ENCODE results near the gene EFNA2. TPM values are rescaled to one million over a fixed set of nuclear protein-coding genes. Genes with fewer than 3 reads are reported as not detected.

EFNA2 gene
- polyA plus RNA-seq, 1 experiment: not detected

DNA sequence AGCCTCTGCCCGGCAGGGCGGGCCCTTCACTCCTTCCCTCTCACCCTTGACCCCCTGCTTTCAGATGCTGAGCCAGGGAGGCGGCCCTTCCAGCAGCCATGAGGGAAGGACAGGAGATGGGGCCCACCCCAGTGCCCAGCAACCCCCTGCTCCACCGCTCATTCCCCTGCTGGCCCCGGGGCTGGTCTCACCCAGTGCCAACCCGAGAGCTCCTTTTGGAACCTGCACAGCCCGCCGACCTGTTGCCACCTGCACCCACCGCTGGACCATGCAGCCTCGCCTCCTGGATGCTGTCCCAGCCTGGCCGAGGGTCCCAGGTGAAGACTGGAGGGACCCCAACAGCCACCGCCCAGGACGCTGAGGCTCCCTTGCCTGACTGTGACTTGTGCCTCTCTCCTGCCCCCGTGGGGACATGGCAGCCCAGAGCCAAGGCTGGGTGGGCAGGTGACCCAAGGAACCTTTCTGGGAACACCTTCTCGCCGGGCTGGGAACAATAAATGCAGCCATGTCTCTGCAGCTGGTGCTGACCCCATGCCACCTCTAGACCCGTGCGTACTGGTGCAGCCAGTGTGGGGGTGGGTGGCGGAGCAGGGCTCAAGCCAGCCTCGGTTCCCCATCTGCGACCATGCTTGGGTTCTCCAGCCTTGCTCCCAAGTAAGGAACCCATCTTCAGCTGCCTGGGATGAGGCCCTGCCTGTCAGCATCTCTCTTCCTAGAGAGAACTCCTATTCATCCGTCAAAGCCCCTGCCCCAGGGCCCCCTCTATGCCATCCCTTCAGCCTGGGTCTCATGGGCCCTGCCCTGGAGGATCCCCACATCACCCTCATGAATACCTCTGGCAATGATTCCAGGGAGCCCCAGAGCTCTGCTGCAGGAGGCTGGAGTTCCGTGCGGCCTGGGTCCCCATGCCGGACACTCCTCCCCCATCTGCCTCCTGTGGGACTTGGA, 6.7 kb upstream of the EFNA2 start:
- POLR2A ChIA-PET: interaction anchor here (1.2 to 1.6 kb wide), 2 partner anchors 10 to 76 kb away, joined by 3 to 13 read pairs; partner anchors contain the start of gene CIRBP
- CTCF ChIA-PET: interaction anchor here (0.6 to 2.2 kb wide), 8 partner anchors 12 to 399 kb away, joined by 3 to 11 read pairs (median 3); no protein-coding TSS in a partner anchor
- Histone ChIP-seq H3K27me3 (ENCODE audit: control insufficient read depth, insufficient read depth, low read length) (peaks cover 13% of the 10 kb centered on the region), H3K9me3 (ENCODE audit: control insufficient read depth, insufficient read depth, low read length) (peaks cover 9% of the 10 kb centered on the region; the same call in 1 of the 2 replicates), H3K4me3 (ENCODE audit: low read depth, low read length) (no peak overlapping the region), H3K27ac (ENCODE audit: low read depth, low read length) (no peak overlapping the region)
- TF ChIP-seq, protein P1, sequence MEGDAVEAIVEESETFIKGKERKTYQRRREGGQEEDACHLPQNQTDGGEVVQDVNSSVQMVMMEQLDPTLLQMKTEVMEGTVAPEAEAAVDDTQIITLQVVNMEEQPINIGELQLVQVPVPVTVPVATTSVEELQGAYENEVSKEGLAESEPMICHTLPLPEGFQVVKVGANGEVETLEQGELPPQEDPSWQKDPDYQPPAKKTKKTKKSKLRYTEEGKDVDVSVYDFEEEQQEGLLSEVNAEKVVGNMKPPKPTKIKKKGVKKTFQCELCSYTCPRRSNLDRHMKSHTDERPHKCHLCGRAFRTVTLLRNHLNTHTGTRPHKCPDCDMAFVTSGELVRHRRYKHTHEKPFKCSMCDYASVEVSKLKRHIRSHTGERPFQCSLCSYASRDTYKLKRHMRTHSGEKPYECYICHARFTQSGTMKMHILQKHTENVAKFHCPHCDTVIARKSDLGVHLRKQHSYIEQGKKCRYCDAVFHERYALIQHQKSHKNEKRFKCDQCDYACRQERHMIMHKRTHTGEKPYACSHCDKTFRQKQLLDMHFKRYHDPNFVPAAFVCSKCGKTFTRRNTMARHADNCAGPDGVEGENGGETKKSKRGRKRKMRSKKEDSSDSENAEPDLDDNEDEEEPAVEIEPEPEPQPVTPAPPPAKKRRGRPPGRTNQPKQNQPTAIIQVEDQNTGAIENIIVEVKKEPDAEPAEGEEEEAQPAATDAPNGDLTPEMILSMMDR (IDR thresholded peaks at IDR 0.05; ENCODE audit: low read depth, low read length): no peak
- no peak for DNase-seq (ENCODE audit: low read depth, low spot score)

- DNase-seq (ENCODE audit: low read depth, low spot score): peak; percentile 73
- POLR2A ChIA-PET: interaction anchor here (1.2 to 1.6 kb wide), 2 partner anchors 11 to 75 kb away, joined by 3 to 13 read pairs; partner anchors contain the start of gene CIRBP
- CTCF ChIA-PET: interaction anchor here (0.9 to 2.2 kb wide), 3 partner anchors 36 to 103 kb away, joined by 3 to 11 read pairs (median 3); no protein-coding TSS in a partner anchor
- peaks cover under 1% of the 10 kb centered on the region; the same call in 1 of the 2 replicates for H3K9me3 ChIP-seq (ENCODE audit: control insufficient read depth, insufficient read depth, low read length)
- no peak overlapping the region for H3K4me3 ChIP-seq (ENCODE audit: low read depth, low read length)
- TF ChIP-seq, protein P1 (IDR thresholded peaks at IDR 0.05; ENCODE audit: low read depth, low read length): peak; percentile 95
- H3K27ac ChIP-seq (ENCODE audit: low read depth, low read length): peak overlapping the region; percentile 31
- peaks cover 22% of the 10 kb centered on the region for H3K27me3 ChIP-seq (ENCODE audit: control insufficient read depth, insufficient read depth, low read length)
These were observed 5.8 kb upstream of the EFNA2 start for GRCh38 chr19:1279782-1280341.

- peaks cover 27% of the 10 kb centered on the region for H3K27me3 ChIP-seq (ENCODE audit: control insufficient read depth, insufficient read depth, low read length)
- H3K27ac ChIP-seq (ENCODE audit: low read depth, low read length): no peak overlapping the region
- H3K4me3 ChIP-seq (ENCODE audit: low read depth, low read length): no peak overlapping the region
- no peak for DNase-seq (ENCODE audit: low read depth, low spot score)
- ChIA-PET POLR2A (interaction anchor here (1.6 kb wide), 1 partner anchor 12 kb away, joined by 13 read pairs; the partner anchor contains the start of gene CIRBP), CTCF (interaction anchor here (0.8 to 2.2 kb wide), 2 partner anchors 14 to 37 kb away, joined by 3 to 11 read pairs; no protein-coding TSS in a partner anchor)
- TF ChIP-seq, protein P1 (IDR thresholded peaks at IDR 0.05; ENCODE audit: low read depth, low read length): no peak
- no peaks in the 10 kb centered on the region; the same call in 1 of the 2 replicates for H3K9me3 ChIP-seq (ENCODE audit: control insufficient read depth, insufficient read depth, low read length)
These were observed 4.8 kb upstream of the EFNA2 start for GRCh38 chr19:1280636-1281568.

- H3K4me3 ChIP-seq (ENCODE audit: low read depth, low read length): no peak overlapping the region
- CTCF ChIA-PET: no interaction called here
- POLR2A ChIA-PET: no interaction called here
- H3K27me3 ChIP-seq (ENCODE audit: control insufficient read depth, insufficient read depth, low read length): peaks cover 32% of the 10 kb centered on the region
- TF ChIP-seq, protein P1 (IDR thresholded peaks at IDR 0.05; ENCODE audit: low read depth, low read length): no peak
- no peak overlapping the region for H3K27ac ChIP-seq (ENCODE audit: low read depth, low read length)
- no peak for DNase-seq (ENCODE audit: low read depth, low spot score)
- no peaks in the 10 kb centered on the region; the same call in 1 of the 2 replicates for H3K9me3 ChIP-seq (ENCODE audit: control insufficient read depth, insufficient read depth, low read length)
These were observed 3.9 kb upstream of the EFNA2 start for GRCh38 chr19:1281569-1282287.
